Measurements from ENCODE around the gene SCARF2.
A peak's percentile ranks its signal among the peaks of the same experiment; 100 is the strongest.
"Not testable (repeated sequence)": the region's sequence is repeated elsewhere in the genome, so short reads cannot be mapped to it uniquely, and the experiment has no call there.

The SCARF2 gene

GRCh38 chr22:20407829-20408228 is 29.8 kb downstream of the SCARF2 start:
- DNase-seq, result no peak

DNA sequence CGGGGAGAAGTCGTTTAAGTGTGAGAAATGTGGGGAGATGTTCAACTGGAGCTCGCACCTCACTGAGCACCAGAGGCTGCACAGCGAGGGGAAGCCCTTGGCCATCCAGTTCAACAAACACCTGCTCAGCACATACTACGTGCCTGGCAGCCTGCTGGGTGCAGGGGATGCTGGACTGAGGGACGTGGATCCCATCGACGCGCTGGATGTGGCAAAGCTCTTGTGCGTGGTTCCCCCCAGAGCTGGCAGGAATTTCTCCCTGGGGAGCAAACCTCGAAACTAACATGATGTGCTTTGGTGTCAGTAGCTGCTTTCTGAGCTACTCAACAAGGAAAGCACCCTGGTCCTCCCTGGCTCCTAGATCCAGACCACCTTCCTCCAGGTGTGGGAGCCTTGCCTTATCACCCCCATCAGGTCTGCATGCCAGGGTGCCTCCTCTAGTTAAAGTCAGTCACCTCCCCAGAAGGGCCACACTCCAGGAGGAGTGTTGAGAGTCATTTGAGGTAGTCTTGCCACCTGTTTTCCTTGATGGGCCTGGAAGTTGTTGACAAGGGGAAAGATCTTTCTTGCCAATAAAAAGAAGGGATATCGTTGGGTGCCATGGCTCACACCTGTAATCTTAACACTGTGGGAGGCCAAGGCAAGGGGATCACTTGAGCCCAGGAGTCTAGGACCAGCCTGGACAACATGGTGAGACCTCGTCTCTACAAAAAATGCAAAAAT is 30.8 kb downstream of the SCARF2 start:
- no peak for DNase-seq

DNA sequence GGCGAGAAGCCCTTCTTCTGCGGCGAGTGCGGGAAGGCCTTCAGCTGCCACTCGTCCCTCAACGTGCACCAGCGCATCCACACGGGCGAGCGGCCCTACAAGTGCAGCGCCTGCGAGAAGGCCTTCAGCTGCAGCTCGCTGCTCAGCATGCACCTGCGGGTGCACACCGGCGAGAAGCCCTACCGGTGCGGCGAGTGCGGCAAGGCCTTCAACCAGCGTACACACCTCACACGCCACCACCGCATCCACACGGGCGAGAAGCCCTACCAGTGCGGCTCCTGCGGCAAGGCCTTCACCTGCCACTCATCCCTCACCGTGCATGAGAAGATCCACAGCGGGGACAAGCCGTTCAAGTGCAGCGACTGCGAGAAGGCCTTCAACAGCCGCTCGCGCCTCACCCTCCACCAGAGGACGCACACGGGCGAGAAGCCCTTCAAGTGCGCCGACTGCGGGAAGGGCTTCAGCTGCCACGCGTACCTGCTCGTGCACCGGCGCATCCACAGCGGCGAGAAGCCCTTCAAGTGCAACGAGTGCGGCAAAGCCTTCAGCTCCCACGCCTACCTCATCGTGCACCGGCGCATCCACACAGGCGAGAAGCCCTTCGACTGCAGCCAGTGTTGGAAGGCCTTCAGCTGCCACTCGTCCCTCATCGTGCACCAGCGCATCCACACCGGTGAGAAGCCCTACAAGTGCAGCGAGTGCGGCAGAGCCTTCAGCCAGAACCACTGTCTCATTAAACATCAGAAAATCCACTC is 31.5 kb downstream of the SCARF2 start:
- DNase-seq, result no peak

DNA sequence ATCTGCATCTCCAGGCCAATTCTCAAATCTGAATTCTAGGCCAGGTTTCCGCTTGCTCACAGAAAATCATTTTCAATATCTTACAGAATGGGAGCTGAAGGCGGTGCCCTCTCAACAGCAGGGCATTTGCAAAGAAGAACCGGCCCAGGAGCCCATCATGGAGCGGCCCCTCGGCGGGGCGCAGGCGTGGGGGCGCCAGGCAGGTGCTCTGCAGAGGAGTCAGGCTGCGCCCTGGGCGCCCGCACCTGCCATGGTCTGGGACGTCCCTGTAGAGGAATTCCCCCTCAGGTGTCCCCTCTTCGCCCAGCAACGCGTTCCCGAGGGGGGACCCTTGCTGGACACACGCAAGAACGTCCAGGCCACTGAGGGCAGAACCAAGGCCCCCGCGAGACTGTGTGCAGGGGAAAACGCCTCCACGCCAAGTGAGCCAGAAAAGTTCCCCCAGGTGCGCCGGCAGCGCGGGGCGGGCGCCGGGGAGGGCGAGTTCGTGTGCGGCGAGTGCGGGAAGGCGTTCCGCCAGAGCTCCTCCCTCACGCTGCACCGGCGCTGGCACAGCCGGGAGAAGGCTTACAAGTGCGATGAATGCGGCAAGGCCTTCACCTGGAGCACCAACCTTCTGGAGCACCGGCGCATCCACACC is 32.2 kb downstream of the SCARF2 start:
- no peak for DNase-seq

GRCh38 chr22:20404881-20405280 is 32.7 kb downstream of the SCARF2 start:
- DNase-seq, result no peak

- DNase-seq, result no peak
Measured at GRCh38 chr22:20403779-20404140, 33.9 kb downstream of the SCARF2 start.

DNA sequence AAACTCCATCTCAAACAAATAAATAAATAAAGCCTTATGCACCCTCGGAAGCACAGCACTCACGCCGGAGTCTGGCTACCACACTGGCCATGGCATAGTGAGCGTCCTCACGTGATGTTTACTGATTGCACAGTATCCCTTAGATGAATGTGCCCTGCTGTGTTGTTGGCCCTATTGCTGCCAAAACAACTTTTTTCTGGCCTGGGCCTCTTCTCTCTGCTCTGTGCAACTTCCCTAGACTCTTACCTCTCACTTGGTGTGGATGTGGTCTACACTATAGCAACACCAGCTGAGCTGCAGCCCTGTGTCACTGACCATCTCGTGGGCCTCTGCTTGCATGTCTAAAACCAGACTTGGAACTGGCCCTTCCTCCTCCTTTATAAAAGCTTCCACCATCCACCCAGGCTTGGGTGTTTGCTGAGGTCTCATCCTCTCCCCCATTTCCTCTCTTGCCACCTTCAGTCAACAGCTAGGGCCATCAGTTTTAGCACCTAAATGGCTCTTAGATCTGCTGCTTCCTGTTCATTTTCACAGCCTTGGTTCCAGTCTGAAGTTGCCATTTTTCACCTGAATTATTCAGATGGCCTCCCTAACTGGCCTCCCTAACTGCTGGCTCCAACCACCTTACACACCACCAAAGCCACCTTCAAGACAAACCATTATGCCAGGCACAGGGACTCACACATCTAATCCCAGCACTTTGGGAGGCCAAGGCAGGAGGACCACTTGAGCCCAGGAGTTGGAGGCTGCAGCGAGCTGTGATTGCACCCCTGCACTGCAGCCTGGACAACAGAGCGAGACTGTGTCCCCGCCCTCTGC is 34.5 kb downstream of the SCARF2 start:
- DNase-seq, result no peak

GRCh38 chr22:20401376-20402014 is 36.1 kb downstream of the SCARF2 start:
- no peak for DNase-seq

- no peak for DNase-seq
Measured at GRCh38 chr22:20400606-20401375, 36.8 kb downstream of the SCARF2 start.

DNA sequence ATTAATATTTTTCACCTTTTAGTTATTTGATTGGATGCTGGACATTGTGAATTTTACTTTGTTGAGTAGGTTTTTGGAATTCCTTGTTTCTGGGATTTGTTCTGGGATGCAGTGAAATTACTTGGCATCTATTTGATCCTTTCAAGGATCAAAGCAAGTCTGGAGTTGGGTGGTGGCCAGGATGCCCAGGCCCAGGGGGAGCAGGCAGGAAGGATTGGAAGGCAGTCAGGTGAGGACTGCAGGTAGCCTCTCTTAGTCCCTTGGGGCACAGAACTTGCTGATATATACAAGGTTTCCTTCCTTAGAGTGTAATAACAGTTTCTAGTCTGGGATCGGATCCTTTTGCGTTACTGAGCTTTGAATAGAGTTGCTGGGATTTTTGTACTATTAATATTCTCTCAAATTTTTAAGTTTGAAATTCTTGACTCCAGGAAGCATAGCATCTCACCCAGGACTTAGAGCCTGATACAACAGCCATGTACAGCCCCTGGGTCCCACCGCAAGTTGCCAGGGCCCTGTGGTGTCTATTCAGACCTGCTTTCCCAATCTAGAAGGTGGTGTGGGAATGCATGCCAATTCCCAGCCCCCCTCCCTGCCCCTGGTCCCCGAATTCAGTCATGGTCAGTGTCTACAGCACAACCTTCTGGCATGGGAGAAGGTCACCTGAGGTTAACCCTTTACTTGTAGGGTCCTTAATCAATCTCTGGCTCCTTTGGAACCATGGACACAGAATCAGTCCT is 37.6 kb downstream of the SCARF2 start:
- no peak for DNase-seq

DNA sequence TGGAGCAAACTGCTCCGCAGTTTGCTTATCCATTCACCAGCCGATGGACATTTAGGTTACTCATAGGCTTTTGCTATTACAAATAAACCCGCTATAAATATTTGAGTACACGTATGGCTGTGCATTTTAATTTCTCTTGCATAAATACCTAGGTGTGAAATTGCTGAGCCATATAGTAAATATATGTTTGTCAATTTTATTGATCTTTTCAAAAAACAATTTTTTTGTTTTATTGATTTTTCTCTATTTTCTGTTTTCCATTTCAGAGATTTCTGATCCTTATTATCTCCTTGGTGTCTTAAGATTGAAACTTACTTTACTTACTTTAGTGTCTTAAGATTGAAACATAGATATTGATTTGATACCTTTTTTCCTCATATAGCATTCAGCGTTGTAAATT is 39.2 kb downstream of the SCARF2 start:
- no peak for DNase-seq

DNA sequence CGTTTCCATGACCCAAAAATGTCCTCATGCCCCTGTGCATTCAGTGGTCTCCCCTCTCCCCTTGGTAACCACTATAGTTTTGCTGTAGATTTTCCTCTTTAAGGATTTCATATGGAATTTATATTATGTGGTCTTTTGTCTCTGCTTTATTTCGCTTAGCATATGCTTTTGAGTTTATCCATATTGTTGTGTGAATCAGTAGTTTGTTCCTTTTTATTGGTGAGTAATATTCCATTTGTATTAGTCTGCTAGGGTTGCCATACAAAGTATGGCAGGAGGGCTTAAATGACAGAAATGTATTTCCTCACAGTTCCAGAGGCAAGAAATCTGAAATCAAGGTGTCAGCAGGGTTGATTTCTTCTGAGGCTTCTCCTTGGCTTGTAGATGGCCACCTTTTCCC is 40.1 kb downstream of the SCARF2 start:
- DNase-seq, result no peak

- no peak for DNase-seq
Measured at GRCh38 chr22:20396639-20397038, 41.0 kb downstream of the SCARF2 start.

DNA sequence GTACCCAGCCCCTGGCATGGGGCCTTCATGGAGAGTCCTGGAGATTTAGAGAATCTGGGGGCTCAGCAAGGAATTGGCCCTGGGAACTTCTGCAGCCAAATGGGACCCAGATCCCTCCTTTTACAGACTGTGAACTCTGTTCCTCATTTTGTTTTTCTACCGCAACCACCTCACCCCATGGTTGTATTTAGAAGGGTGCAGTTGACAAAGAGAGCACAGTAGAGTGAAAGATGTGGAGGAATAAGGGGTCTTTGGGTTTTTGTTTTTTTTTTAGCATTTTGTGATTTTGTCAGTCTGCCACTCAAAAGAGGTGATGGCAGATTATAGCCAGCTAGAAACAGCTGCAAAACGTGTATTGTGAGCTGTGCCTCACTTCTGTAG is 41.7 kb downstream of the SCARF2 start:
- DNase-seq, result no peak

- no peak for DNase-seq
Measured at GRCh38 chr22:20395181-20395906, 42.3 kb downstream of the SCARF2 start.

GRCh38 chr22:20393705-20394476 is 43.7 kb downstream of the SCARF2 start, which contains the start of gene ZNF74:
Gene ZNF74, plus strand, starts transcription at chr22:20394151. Its CDS starts 478 bp downstream, at chr22:20394629.
- DNase-seq, result peak; percentile 39

GRCh38 chr22:20392983-20393704 is 44.5 kb downstream of the SCARF2 start:
- no peak for DNase-seq

GRCh38 chr22:20392365-20392881 is 45.2 kb downstream of the SCARF2 start:
- DNase-seq, result not testable (repeated sequence)

DNA sequence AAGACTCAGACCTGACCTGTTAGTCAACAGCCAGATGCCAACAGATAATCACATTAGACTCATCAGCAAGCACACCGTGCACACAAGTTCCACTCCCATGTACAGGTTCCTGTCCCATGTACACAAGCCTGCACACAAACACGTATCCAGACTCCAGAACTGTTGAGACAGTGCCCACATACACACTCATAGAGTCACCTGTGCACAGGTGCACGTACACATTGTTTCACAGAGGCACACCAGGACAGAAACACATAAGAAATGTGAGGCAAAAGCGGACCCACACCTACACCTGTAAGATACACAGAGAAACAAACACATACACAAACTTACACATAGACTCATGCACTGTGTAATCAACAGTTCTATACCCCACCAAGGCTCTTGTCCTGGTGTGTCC is 46.4 kb downstream of the SCARF2 start:
- DNase-seq, result no peak

Measured in NCI-H187 treated with DMSO at 0.1 percent for 48 hours (cell line).